Medulla oblongata (tissue), 1 donor: ENCODE measurements around the gene CLDN15.

ENCODE experiments used
- DNase-seq: peaks from one replicate; pipeline ENCODE4 v3.0.0-alpha.2; 2015; ENCODE audit errors: extremely low spot score

Gene CLDN15

GRCh38 chr7:101244375-101245146 lies 7.0 kb upstream of the CLDN15 start, which contains the start of gene FIS1:
TSS of gene FIS1 (minus strand) at chr7:101245081. CDS start at chr7:101245004, 77 bp downstream.
- DNase-seq, result peak; percentile 95

GRCh38 chr7:101243646-101244374 lies 6.2 kb upstream of the CLDN15 start:
- DNase-seq, result peak; percentile 24

GRCh38 chr7:101241443-101242349 lies 4.1 kb upstream of the CLDN15 start:
- no peak for DNase-seq

GRCh38 chr7:101241015-101241363 lies 3.4 kb upstream of the CLDN15 start:
- DNase-seq, result no peak

GRCh38 chr7:101240226-101241014 lies 2.8 kb upstream of the CLDN15 start:
- DNase-seq, result no peak

- DNase-seq, result no peak
These were observed 2.3 kb upstream of the CLDN15 start for GRCh38 chr7:101239951-101240220.

GRCh38 chr7:101239191-101239950 lies 1.8 kb upstream of the CLDN15 start:
- DNase-seq, result no peak

GRCh38 chr7:101238226-101239182 lies 902 bp upstream of the CLDN15 start:
- DNase-seq, result no peak

- no peak for DNase-seq
These were observed 1.2 kb downstream of the CLDN15 start for GRCh38 chr7:101236292-101236835.

- DNase-seq, result no peak
These were observed 2.1 kb downstream of the CLDN15 start for GRCh38 chr7:101235522-101235921.

GRCh38 chr7:101235050-101235449 lies 2.6 kb downstream of the CLDN15 start:
- DNase-seq, result no peak

GRCh38 chr7:101234636-101235035 lies 3.0 kb downstream of the CLDN15 start:
- no peak for DNase-seq

- DNase-seq, result no peak
These were observed 3.6 kb downstream of the CLDN15 start for GRCh38 chr7:101233907-101234547.

GRCh38 chr7:101232141-101232850 lies 5.3 kb downstream of the CLDN15 start:
- DNase-seq, result no peak

GRCh38 chr7:101231644-101232043 lies 6.0 kb downstream of the CLDN15 start:
- no peak for DNase-seq

GRCh38 chr7:101226721-101227120 lies 10.9 kb downstream of the CLDN15 start:
- no peak for DNase-seq

- no peak for DNase-seq
These were observed 12.0 kb downstream of the CLDN15 start for GRCh38 chr7:101225650-101226049.

- no peak for DNase-seq
These were observed 14.1 kb downstream of the CLDN15 start for GRCh38 chr7:101223528-101223927.
